Measurements from ENCODE around the gene MYLK. TPM values are rescaled to one million over a fixed set of nuclear protein-coding genes. Genes with fewer than 3 reads are reported as not detected.

The MYLK gene
- total RNA-seq, 1 donor from 2014 or later, result 11.1 TPM

DNA sequence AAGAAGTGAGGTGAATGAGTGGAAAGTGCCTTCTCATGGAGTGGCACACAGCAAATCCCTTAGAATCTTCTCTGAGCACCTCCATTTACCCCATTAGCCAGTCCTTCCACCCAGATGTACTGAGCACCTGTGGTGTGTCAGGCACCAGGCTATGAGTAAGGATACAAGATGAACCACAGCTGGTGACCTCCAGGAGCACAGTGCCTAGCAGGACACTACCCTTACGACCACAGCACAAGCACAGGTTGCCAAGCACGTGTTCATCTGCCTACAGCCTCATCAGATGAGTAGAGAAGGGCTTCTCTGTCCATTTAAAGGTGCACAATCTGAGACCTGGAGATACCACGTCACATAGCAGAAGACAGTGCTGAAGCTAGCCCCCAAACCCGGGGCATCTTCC lies 6.2 kb downstream of the MYLK start:
- Histone ChIP-seq H3K4me3 (no peak overlapping the region), H3K27me3 (ENCODE audit: low read depth) (peaks cover 13% of the 10 kb centered on the region), H3K27ac (replicated peaks) (no peak overlapping the region), H3K36me3 (no peaks in the 10 kb centered on the region), H3K4me1 (no peaks in the 10 kb centered on the region), H3K9me3 (replicated peaks) (no peaks in the 10 kb centered on the region)
- no peak for DNase-seq
- intact Hi-C loops (cut with micrococcal nuclease), result no loop called here
- TF ChIP-seq, protein P1, sequence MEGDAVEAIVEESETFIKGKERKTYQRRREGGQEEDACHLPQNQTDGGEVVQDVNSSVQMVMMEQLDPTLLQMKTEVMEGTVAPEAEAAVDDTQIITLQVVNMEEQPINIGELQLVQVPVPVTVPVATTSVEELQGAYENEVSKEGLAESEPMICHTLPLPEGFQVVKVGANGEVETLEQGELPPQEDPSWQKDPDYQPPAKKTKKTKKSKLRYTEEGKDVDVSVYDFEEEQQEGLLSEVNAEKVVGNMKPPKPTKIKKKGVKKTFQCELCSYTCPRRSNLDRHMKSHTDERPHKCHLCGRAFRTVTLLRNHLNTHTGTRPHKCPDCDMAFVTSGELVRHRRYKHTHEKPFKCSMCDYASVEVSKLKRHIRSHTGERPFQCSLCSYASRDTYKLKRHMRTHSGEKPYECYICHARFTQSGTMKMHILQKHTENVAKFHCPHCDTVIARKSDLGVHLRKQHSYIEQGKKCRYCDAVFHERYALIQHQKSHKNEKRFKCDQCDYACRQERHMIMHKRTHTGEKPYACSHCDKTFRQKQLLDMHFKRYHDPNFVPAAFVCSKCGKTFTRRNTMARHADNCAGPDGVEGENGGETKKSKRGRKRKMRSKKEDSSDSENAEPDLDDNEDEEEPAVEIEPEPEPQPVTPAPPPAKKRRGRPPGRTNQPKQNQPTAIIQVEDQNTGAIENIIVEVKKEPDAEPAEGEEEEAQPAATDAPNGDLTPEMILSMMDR (IDR thresholded peaks at IDR 0.05; ENCODE audit: borderline replicate concordance), result no peak

DNA sequence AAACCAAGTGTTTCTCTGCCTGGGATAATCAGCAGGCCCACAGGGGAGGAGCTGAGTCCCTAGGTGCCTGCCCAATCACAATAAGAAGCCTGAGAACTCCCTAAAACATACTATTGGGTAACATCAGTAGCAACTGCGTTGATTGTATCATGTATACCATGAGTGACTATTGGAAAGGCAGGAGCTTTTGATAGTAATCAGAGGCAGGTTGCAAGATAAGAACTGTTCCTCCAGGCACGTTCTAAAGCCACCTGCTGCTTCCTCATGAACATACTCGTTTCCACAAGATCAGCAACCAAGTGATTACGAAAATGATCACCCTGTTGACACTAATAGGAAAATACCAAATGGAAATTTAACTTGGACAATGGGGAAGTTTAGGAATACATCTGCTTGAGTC lies 6.7 kb downstream of the MYLK start:
- TF ChIP-seq, protein P1 (IDR thresholded peaks at IDR 0.05; ENCODE audit: borderline replicate concordance), result no peak
- H3K4me3 ChIP-seq, result no peak overlapping the region
- no peak overlapping the region for H3K27ac ChIP-seq (replicated peaks)
- peaks cover 8% of the 10 kb centered on the region for H3K27me3 ChIP-seq (ENCODE audit: low read depth)
- H3K9me3 ChIP-seq (replicated peaks), result no peaks in the 10 kb centered on the region
- intact Hi-C loops (cut with micrococcal nuclease), result no loop called here
- H3K4me1 ChIP-seq, result no peaks in the 10 kb centered on the region
- H3K36me3 ChIP-seq, result no peaks in the 10 kb centered on the region
- no peak for DNase-seq

DNA sequence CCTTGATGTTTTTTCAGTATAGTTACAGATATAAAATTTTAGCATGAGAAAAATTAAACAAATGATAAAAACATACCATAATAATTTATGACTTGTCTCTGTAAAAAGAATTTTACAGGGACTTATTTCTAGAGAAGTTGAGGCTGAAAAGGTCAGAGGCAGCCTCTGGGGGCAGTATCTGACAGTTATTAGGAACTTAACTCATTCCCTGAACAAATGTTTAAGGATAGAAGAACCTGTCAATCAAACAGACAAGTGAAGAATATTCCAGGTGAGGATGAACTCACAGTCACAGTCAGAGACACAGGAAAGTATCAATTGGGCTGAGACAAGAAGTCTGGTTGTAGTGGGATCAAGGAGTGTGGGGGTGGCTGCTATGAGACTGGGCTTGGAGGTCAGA lies 7.3 kb downstream of the MYLK start:
- H3K27ac ChIP-seq (replicated peaks), result no peak overlapping the region
- TF ChIP-seq, protein P1 (IDR thresholded peaks at IDR 0.05; ENCODE audit: borderline replicate concordance), result no peak
- H3K4me3 ChIP-seq, result no peak overlapping the region
- intact Hi-C loops (cut with micrococcal nuclease), result no loop called here
- H3K4me1 ChIP-seq, result no peaks in the 10 kb centered on the region
- peaks cover 2% of the 10 kb centered on the region for H3K27me3 ChIP-seq (ENCODE audit: low read depth)
- H3K9me3 ChIP-seq (replicated peaks), result no peaks in the 10 kb centered on the region
- H3K36me3 ChIP-seq, result no peaks in the 10 kb centered on the region
- DNase-seq, result no peak

DNA sequence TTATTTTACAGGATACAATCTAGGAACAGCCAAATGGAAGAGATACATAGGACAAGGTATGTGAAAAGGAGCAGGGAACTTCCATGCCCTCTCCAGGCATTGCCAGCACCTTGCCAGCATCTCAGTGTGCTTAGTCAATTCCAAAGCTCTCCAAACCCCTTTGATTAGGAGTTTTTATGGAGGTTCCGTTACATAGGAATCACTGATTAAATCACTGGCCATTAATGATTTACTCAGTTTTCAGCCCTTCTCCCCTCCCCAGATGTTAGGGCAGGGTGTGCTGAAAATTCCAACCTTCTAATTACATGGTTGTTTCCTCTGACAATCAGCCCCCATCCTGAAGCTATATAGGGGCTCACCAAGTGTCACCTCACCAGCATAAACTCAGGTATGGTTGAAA lies 11.5 kb downstream of the MYLK start:
- intact Hi-C loops (cut with micrococcal nuclease), result no loop called here

DNA sequence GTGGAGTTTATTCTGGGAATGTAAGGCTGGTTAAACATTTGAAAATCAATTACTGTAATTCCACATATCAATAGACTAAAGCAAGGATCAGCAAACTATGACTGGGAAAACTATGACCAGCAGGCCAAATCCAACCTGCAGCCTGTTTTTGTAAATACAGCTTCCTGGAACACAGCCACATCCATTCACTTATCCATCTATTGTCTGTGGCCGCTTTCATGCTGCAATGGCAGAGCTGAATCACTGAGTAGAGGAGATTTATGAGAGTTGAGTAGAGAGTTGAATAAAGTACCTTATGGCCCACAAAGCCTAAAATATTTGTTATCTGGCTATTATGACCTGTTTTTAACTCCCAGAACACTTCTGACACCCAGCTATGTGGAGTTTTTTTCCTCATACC lies 12.2 kb downstream of the MYLK start:
- Histone ChIP-seq H3K9me3 (replicated peaks) (no peaks in the 10 kb centered on the region), H3K4me1 (no peaks in the 10 kb centered on the region), H3K27ac (replicated peaks) (no peak overlapping the region), H3K4me3 (no peak overlapping the region), H3K36me3 (no peaks in the 10 kb centered on the region), H3K27me3 (ENCODE audit: low read depth) (no peaks in the 10 kb centered on the region)
- no peak for DNase-seq
- intact Hi-C loops (cut with micrococcal nuclease), result no loop called here
- TF ChIP-seq, protein P1 (IDR thresholded peaks at IDR 0.05; ENCODE audit: borderline replicate concordance), result no peak

More for the DNA sequence above, 11.5 kb downstream of the MYLK start:
- Histone ChIP-seq H3K4me1 (no peaks in the 10 kb centered on the region), H3K36me3 (no peaks in the 10 kb centered on the region), H3K27ac (replicated peaks) (no peak overlapping the region), H3K4me3 (no peak overlapping the region), H3K9me3 (replicated peaks) (no peaks in the 10 kb centered on the region), H3K27me3 (ENCODE audit: low read depth) (no peaks in the 10 kb centered on the region)
- TF ChIP-seq, protein P1 (IDR thresholded peaks at IDR 0.05; ENCODE audit: borderline replicate concordance), result no peak
- DNase-seq, result no peak

DNA sequence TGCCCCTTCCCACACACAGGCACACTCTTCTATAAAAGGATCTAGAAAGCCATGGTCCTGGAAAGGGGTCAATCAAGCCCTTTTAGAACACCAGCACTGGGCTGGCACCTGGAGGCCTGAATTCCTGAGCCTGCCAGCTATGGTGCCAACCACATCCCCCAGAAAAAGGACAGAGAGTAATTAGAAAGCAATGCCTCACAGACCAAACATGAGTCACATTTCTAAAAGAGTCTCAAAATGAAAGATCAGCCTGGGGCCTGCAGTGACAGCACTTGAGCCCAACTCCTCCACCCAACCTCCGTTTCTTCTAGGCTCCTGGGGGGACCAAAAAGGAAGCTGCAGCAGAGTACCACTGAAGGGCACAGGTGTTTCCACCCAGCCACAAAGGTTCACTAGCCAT lies 14.1 kb downstream of the MYLK start:
- intact Hi-C loops (cut with micrococcal nuclease), result no loop called here
- Histone ChIP-seq H3K27me3 (ENCODE audit: low read depth) (no peaks in the 10 kb centered on the region), H3K27ac (replicated peaks) (no peak overlapping the region), H3K4me3 (no peak overlapping the region), H3K4me1 (no peaks in the 10 kb centered on the region), H3K9me3 (replicated peaks) (peaks cover 10% of the 10 kb centered on the region), H3K36me3 (no peaks in the 10 kb centered on the region)
- no peak for DNase-seq
- TF ChIP-seq, protein P1 (IDR thresholded peaks at IDR 0.05; ENCODE audit: borderline replicate concordance), result no peak

Data from left ventricle myocardium inferior (tissue), 1 donor.